Urinary bladder (tissue), 4 donors: ENCODE data around the gene AK8. TPM values are rescaled to one million over a fixed set of nuclear protein-coding genes. Genes with fewer than 3 reads are reported as not detected.

Experiments used
- DNase-seq: peaks from one replicate; pipeline ENCODE4 v3.0.0-alpha.2; 2015; ENCODE audit errors: extremely low spot score
- H3K27ac ChIP-seq: one replicate; pipeline ENCODE4 v1.5.1; 2013; ENCODE audit warnings: low read depth, mild to moderate bottlenecking, moderate library complexity
- H3K36me3 ChIP-seq: one replicate; pipeline ENCODE4 v1.6.1; 2013; ENCODE audit warnings: mild to moderate bottlenecking, moderate library complexity; ENCODE audit not compliant: insufficient read depth
- H3K4me1 ChIP-seq: one replicate; pipeline ENCODE4 v1.6.1; 2013; ENCODE audit warnings: mild to moderate bottlenecking, moderate library complexity; ENCODE audit not compliant: insufficient read depth
- H3K4me3 ChIP-seq: one replicate; pipeline ENCODE4 v1.5.1; 2013; ENCODE audit warnings: low read depth, low read length
- WGBS: extraction: QIAGEN DNeasy Blood & Tissue Kit; methylation state at CpG from one replicate; pipeline ENCODE4 v1.1.7; 2013; 5-methylcytosine and 5-hydroxymethylcytosine counted together
- polyA plus RNA-seq: library from polyadenylated mRNA; stranded (reverse); fragments of 200-250 nt; gene quantifications from one replicate; pipeline ENCODE4 v1.2.3, GENCODE V29; 2013
- total RNA-seq: library from RNA; depleted of rRNA; stranded (reverse); fragments of >200 nt; gene quantifications from one replicate; pipeline ENCODE4 v1.2.3, GENCODE V29; 2014
- donor health status: healthy with polysubstance abuse.
- donor health status: healthy.

Gene AK8
- total and polyA plus RNA-seq, 2 donors, result 1.0 to 1.1 TPM

GRCh38 chr9:132837501-132838286, 40.4 kb downstream of the AK8 start:
- WGBS, result 77% methylated on average over 16 of the region's 16 CpGs
- no peaks in the 10 kb centered on the region for H3K4me1 ChIP-seq
- no peaks in the 10 kb centered on the region for H3K36me3 ChIP-seq
- no peak overlapping the region for H3K27ac ChIP-seq
- DNase-seq, result no peak
- H3K4me3 ChIP-seq, result no peak overlapping the region

DNA sequence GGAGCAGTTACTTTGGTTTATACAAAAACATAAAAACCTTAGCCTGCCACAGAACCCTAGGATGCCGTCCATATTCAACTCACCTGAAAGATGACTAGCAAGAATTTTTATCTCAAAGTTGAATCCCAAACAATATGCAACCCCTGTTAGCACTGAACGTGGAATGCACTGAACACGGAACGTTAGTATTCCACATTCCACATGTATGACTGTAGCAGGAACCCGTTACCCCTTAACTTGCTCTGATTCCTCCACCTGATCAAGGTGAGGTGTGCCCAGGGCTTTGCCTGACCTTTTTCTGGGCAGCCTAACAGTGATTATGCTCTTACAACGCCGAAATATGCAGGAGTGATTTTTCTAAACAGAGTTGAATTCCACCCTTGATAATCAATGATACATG, 43.7 kb downstream of the AK8 start:
- Histone ChIP-seq H3K36me3 (no peaks in the 10 kb centered on the region), H3K4me1 (no peaks in the 10 kb centered on the region), H3K4me3 (no peak overlapping the region), H3K27ac (no peak overlapping the region)
- DNase-seq, result no peak
- 78% methylated on average over 7 of the region's 7 CpGs for WGBS

DNA sequence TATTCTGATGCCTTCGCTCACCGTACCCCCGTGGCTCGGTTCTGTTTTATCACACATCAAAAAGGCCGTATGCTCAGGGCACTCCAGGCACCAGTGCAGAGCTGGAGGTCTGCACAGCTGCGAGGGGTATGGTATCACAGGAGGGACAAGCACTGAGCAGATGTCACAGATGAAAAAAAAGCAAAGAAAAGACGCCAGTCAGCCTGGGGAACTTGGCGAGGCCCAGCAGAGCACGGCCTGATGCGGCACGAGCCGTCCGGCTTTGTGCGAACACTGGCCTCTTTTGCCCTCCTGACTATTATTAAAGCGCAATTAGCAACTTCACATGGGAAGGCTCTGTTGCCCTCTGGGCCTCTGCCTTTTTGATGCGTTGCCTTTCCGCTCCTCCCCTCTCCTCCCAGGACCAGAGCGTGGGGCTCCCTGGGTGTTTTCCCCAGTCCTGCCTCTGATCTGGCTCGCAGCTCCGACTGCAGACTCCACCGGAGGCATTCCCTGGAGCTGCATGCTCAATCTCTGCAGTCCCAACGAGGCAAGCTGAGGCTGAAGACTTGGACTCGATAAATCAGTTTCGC, 44.4 kb downstream of the AK8 start:
- Histone ChIP-seq H3K27ac (no peak overlapping the region), H3K36me3 (no peaks in the 10 kb centered on the region), H3K4me3 (no peak overlapping the region), H3K4me1 (no peaks in the 10 kb centered on the region)
- 75% methylated on average over 24 of the region's 24 CpGs for WGBS
- no peak for DNase-seq

DNA sequence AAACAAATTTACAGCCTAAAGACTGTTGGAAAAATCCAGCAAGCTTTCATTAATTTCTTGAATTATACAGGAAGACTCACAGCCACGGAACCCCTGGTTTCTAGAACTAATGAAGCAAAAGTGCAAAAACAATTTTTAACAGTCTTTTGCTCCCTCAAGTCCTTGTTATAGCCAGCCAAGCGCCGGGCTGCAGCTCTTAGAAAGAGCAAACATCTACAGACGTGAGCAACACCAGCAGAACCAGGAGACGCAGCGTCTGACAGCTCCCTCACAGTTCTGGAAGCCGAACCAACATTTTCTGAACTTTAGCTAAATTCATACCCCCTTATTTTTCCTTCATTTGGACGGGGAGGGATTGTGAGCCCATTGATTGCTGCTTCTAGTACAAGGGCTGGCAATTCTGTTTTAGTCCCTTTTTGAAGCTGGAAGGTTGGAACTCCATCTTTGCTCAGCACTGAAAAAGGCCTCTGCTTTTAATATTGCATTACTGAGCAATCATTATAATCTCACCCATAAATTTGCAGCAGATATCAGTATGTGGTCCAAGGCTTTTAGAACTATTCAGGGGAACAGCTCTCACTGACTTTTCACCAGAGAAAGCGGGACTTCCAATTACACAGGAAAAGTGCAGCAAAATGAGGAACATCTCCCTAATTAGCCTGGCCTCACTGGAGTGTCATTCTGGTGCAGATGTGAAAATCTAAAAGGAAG, 45.8 kb downstream of the AK8 start:
- no peak overlapping the region for H3K4me3 ChIP-seq
- H3K27ac ChIP-seq, result no peak overlapping the region
- DNase-seq, result no peak
- no peaks in the 10 kb centered on the region for H3K4me1 ChIP-seq
- 68% methylated on average over 9 of the region's 9 CpGs for WGBS
- no peaks in the 10 kb centered on the region for H3K36me3 ChIP-seq

DNA sequence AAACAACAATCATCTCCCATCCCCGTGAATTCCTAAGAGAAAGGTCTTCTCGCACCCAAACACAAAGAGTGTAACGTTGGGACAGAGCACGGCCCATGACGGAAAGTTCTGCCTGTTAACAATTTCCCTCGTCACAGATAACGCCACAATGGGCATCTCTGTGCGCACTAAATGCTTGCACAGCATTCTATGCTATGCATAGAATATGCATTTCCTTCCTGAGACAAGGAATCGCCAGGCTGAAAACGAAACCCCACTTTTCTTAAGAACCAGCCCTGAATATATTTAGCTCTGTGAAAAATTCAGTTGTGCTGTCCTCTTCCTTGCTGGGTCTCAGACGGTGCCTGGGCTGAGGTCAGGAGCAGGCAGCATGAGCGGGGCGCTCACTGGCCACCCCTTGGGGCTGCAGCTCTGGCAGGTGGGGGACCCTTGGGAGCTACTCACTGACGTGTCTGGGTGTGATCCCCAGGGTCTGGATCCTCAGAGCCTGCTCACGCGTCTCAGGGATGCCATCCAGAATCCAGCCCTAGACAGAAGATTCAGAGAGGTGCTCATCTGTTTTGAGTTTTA, 49.8 kb downstream of the AK8 start:
- no peaks in the 10 kb centered on the region for H3K4me1 ChIP-seq
- no peak overlapping the region for H3K4me3 ChIP-seq
- no peaks in the 10 kb centered on the region for H3K36me3 ChIP-seq
- 85% methylated on average over 16 of the region's 16 CpGs for WGBS
- no peak for DNase-seq
- no peak overlapping the region for H3K27ac ChIP-seq

DNA sequence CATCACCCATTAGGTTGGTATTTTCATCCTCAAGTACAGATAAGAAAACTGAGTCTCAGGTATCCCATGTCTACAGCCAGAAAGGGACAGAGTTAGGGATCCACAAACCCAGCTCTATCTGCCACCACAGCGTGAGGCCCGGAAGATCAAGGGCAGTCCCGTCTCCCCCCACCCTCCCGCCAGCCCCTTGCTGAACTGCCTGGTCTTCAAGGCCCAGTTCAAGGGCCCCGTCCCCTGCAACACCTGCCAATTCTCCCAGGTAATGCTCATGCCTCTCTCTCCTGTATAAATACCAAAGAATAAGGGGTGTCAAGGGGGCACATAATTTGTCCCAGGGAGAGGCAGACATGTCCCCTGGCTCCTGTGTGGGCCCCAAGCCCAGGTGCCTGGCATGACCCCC, 50.7 kb downstream of the AK8 start:
- 95% methylated on average over 5 of the region's 5 CpGs for WGBS
- Histone ChIP-seq H3K4me3 (no peak overlapping the region), H3K4me1 (no peaks in the 10 kb centered on the region), H3K27ac (no peak overlapping the region), H3K36me3 (no peaks in the 10 kb centered on the region)
- no peak for DNase-seq

DNA sequence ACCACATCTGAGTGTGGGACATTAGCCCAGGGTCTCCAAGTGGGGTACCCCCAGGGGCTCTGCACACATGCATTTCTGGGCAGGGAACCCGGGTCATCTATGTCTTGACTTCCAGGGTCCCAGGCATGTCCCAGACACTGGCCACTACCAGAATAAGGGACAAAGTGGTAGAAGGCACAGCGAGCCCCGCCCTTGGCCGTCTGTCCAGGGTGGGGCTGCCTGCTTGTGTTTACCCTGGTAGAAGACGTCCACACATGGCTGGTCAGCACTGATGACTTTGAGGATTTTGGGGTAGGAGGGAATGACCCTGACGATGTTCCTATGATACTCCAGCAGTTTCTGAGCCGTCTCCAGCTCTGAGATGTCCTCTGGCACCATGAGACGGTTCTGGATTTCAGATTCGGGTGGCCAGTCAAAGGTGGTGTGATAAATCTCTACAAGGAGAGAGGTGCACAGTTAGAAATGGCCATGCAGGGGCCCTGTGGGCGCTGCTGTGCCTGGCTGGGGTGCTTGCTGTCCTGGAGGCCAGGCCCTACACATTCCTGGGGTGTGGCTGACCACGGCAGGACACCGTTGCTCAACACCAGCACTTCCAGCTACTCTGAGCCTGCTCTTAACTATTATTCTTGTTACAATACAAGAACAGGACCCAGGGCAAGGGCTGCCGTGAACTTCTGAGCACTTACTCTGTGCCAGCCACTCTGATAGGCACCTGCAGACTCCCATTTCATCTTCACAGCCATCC, 51.3 kb downstream of the AK8 start:
- Histone ChIP-seq H3K27ac (no peak overlapping the region), H3K4me1 (no peaks in the 10 kb centered on the region), H3K4me3 (no peak overlapping the region), H3K36me3 (no peaks in the 10 kb centered on the region)
- WGBS, result 82% methylated on average over 13 of the region's 13 CpGs
- DNase-seq, result no peak

DNA sequence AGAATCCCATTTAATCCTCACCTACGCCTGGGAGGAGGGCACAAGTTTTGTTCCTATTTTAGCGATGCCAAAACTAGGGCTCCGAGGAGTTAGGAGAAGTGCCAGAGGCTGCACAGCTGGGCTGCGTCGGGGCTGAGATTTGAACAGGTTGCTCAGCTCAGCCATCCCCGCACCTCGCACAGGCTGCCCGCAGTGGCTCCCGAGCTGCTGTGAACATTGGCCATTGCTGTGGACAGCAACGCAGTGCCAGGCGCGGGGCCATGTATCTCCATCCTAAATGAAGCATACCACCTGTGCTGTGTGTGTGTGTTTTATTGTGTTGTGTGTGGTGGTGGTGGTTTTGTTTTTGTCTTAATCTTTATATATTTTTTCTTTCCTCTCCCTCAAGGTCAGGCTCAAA, 52.0 kb downstream of the AK8 start:
- Histone ChIP-seq H3K4me3 (no peak overlapping the region), H3K27ac (no peak overlapping the region), H3K36me3 (no peaks in the 10 kb centered on the region), H3K4me1 (no peaks in the 10 kb centered on the region)
- DNase-seq, result no peak
- WGBS, result 48% methylated on average over 12 of the region's 12 CpGs

DNA sequence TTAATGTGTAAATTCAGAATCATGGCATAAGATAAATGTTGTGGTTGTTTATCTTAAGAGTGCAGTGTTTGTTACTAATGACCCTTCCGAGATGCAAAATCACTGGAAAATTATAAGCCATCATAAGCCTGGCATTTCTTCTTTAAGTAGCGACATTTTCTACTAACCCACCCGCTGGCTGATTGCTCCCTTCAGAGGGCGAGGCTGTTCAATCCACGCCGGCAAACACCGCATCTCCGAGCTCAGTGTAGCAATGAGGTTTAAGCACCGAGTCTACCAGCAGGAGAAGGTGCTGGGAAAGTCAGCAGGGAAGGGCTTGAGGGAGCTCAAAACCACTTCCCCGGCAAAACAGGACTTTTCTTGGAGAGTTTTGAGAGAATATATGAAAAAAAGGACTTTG, 52.7 kb downstream of the AK8 start:
- 64% methylated on average over 10 of the region's 10 CpGs for WGBS
- no peaks in the 10 kb centered on the region for H3K36me3 ChIP-seq

GRCh38 chr9:132824951-132825350, 53.1 kb downstream of the AK8 start:
- 82% methylated on average over 2 of the region's 2 CpGs for WGBS
- no peak overlapping the region for H3K27ac ChIP-seq
- no peaks in the 10 kb centered on the region for H3K4me1 ChIP-seq
- no peak for DNase-seq
- no peaks in the 10 kb centered on the region for H3K36me3 ChIP-seq
- no peak overlapping the region for H3K4me3 ChIP-seq

More for the DNA sequence above, 52.7 kb downstream of the AK8 start:
- no peak overlapping the region for H3K4me3 ChIP-seq
- H3K4me1 ChIP-seq, result no peaks in the 10 kb centered on the region
- H3K27ac ChIP-seq, result no peak overlapping the region
- DNase-seq, result no peak

- no peaks in the 10 kb centered on the region for H3K36me3 ChIP-seq
- H3K4me1 ChIP-seq, result no peaks in the 10 kb centered on the region
- no peak for DNase-seq
- no peak overlapping the region for H3K4me3 ChIP-seq
- H3K27ac ChIP-seq, result no peak overlapping the region
- WGBS, result 91% methylated on average over 8 of the region's 8 CpGs
These were observed 53.9 kb downstream of the AK8 start for GRCh38 chr9:132824151-132824550.

DNA sequence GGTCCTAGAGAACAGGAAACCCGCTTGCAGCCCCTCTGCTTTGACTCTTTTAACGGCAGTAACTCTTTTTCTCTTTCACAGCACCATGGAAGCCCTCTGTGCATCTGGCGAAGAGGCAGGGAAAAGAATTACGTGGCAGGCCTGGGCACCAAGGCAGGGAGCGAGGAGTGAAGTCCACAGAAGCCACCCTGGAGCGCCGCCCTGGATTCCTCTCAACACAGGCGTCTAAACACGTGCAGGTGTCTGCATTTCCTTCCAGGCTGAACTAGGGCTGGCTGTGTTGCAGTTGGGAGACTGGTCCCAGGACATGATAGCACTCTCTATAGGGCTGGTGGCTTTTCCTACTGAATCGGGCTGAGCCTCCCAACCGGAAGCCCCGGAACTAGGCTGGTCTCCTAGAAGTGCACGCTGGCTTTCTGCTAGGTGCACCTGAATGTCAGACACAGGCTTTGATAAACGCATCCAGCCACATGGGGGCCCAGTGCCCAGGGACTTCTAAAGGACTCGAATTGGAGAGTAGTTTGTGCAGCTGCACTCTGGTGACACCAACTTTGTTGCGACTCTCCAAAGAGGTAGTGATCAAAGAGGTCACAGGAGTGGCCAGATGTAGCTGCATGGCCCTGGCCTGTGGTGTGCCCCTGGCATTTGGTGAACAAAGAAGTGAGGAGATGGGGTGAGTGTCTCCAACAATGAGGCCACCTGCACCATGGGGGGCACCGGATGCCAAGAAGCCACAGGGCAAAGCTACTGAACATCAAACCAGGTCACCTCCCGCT, 54.5 kb downstream of the AK8 start:
- 78% methylated on average over 18 of the region's 18 CpGs for WGBS
- Histone ChIP-seq H3K36me3 (no peaks in the 10 kb centered on the region), H3K27ac (no peak overlapping the region), H3K4me3 (no peak overlapping the region), H3K4me1 (no peaks in the 10 kb centered on the region)
- DNase-seq, result no peak
